CD1c-positive myeloid dendritic cell (primary cell): ENCODE results near the gene ASGR2.
"Not testable (repeated sequence)": the region's sequence is repeated elsewhere in the genome, so short reads cannot be mapped to it uniquely, and the experiment has no call there.

Experiments
- DNase-seq: peaks from one replicate; pipeline ENCODE4 v3.0.0-alpha.2; 2016; ENCODE audit errors: extremely low spot score

Gene ASGR2, protein sequence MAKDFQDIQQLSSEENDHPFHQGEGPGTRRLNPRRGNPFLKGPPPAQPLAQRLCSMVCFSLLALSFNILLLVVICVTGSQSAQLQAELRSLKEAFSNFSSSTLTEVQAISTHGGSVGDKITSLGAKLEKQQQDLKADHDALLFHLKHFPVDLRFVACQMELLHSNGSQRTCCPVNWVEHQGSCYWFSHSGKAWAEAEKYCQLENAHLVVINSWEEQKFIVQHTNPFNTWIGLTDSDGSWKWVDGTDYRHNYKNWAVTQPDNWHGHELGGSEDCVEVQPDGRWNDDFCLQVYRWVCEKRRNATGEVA

DNA sequence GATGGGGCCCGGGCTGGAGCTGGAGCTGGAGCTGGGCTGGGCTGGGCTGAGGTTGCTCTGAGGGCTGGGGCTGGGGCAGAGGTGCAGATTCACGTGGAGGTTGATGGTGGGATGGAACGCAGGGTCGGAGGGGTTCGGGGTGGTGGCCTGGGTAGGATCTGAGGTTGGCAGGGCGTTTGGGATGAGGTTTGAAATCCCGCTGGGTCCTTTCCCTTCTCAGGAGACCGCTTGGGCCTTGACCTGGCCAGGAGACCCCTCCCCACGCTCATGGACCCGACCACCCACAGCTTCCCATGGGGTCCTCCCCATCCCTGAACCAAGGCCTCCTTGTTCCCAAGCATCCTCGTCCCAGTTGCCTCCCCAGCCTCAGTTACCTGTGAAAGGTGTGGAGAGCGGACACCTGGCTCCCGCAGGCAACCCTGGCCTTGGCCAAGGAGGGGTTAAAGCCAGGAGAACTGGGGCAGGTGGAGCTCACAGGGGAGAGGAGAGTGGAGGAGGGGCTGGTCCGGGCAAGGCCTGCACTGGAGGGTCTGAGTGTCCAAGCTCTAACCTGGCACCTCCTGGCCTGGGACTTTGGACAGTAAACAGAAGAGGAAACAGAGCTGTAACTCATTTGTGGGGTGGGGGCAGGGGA lies at the start of gene ASGR2:
ASGR2 (minus strand) TSS at position 582 of the 634 bp plus-strand sequence. CDS start 582 bp downstream, outside the sequence.
- no peak for DNase-seq

GRCh38 chr17:7159571-7159970 lies 44.9 kb upstream of the ASGR2 start:
- not testable (repeated sequence) for DNase-seq

GRCh38 chr17:7158424-7158823 lies 43.8 kb upstream of the ASGR2 start:
- DNase-seq: not testable (repeated sequence)

DNA sequence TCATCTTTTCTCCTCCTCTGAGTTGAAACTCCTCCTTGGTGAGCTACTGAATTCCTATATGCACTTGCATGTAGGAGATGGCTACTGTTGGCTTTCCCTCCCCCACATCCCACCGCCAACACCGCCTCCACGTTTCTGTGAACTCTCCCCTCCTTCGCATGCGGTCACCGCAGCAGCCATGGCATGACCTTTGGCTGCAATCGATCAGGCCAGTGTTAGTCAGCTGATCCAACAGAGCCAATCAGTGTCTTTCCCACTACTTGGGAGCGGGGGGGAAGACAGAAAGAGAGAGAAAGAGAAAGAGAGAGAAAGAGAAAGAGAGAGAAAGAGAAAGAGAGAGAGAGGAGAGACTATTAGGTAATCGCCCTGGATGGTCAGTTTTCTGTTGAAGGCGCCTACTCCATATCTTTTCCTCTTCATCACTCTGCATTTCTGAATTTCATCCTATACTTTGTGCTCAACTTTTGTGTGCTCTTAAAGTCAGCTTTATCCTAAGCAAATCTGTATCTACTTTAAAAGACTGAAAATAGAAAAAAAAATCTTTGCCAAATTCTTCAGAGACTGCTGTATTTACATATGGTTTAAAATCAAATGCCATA lies 41.8 kb upstream of the ASGR2 start:
- DNase-seq: no peak

GRCh38 chr17:7147772-7148171 lies 33.1 kb upstream of the ASGR2 start:
- DNase-seq: no peak

DNA sequence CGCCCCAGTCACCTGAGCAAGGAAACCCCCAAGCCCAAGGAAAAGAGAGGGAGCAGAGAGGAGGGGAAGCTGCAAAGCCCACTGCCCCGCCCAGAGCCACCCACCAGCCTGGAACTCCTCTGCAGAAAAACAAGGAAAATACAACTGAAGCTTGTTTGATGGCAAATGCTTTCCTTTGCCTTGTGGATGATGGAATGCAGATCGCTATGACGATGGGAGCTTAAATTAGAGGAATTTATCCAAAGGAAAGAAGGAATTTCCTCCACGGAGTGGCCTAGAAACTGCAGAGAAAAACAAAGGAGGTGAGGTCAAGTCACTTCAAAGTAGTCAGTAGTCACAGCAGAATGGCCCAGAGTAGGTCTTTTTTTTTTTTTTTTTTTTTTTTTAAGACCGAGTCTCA lies 31.5 kb upstream of the ASGR2 start:
- no peak for DNase-seq

- no peak for DNase-seq
Measured at GRCh38 chr17:7144213-7144612, 29.6 kb upstream of the ASGR2 start.

DNA sequence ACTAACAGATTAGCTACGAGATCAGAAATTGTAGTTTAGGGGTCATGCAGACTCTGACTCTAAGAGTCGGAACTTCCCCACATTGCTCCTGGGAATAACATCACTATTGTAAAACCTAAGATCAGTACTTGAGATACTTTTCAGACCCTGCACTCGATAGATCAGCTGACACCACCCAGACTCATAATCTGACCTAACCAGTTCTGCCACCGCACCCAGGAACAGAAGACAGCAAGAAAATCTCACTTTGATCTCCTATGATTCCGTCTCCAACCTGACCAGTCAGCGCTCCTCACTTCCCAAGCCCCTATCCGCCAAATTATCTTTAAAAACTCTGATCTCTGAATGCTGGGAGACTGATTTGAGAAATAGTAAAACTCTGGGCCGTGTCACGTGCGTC lies 27.2 kb upstream of the ASGR2 start:
- DNase-seq: no peak

DNA sequence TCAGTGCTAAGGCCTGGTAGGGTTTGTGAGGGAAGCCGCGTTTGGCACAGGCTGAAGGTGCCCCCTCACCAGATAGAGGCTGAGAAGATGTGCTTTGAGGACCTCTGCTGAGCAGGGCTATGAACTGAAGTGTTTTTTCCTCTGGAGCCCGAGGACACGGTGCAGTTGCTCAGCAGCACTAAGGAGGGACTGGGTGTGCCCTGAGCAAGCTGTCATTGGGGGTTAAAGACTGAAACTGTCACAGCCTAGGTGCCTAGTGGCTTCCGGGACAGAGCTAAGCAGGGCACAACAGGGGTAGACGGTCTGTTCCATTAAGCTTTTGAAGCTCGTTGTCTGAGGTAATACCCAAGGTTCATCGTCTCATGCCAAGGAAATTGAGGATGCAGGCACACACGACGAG lies 24.8 kb upstream of the ASGR2 start:
- no peak for DNase-seq

- DNase-seq: peak; percentile 75
Measured at GRCh38 chr17:7138800-7139381, 24.3 kb upstream of the ASGR2 start.

GRCh38 chr17:7137171-7137943 lies 22.7 kb upstream of the ASGR2 start:
- peak; percentile 58 for DNase-seq

GRCh38 chr17:7136266-7136877 lies 21.8 kb upstream of the ASGR2 start:
- peak; percentile 90 for DNase-seq

- peak; percentile 25 for DNase-seq
Measured at GRCh38 chr17:7133916-7134315, 19.3 kb upstream of the ASGR2 start.

DNA sequence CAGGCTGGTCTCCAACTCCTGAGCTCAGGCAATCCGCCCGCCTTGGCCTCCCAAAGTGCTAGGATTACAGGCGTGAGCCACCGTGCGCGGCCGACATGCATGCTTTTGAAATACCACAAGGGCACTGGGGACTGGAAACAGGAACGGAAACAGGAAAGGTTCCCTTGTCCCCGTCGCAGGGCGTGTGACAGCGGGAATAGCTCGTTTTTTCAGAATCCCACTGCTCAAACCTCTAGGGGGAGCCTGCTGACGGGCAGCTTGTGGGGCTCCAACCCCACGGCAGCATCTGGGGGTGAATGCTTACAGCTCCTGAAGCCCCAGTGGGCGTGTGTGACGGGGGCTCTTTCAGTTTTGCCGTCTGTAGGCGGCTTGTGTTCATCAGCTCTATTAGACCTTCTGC lies 18.8 kb upstream of the ASGR2 start:
- DNase-seq: peak; percentile 95

- peak; percentile 94 for DNase-seq
Measured at GRCh38 chr17:7132511-7133094, 18.0 kb upstream of the ASGR2 start.

- peak; percentile 73 for DNase-seq
Measured at GRCh38 chr17:7131423-7131791, 16.8 kb upstream of the ASGR2 start.

GRCh38 chr17:7130621-7131422 lies 16.2 kb upstream of the ASGR2 start:
- DNase-seq: peak; percentile 79

DNA sequence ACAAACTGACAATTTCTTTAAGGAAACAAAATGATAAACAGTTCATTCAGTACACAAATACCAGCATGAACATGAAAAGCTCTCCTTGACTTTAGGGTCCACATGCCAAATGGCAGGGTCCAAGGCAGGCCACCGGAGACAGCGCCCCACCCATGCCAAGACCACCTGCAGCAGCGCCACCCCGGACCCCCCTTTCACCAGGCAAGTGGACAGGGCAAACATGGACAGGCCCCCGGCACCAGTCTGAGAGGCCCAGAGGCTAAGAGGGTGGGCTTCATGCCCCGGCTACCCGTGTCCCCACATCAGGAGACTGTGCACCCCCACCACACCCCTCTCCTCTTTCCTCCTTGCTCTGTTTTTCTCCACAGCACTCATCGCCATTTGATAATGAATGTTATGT lies 14.7 kb upstream of the ASGR2 start:
- no peak for DNase-seq

- no peak for DNase-seq
Measured at GRCh38 chr17:7128160-7128559, 13.5 kb upstream of the ASGR2 start.

- DNase-seq: not testable (repeated sequence)
Measured at GRCh38 chr17:7127501-7127900, 12.9 kb upstream of the ASGR2 start.
